Measurements from ENCODE around the gene CGAS. TPM values are rescaled to one million over a fixed set of nuclear protein-coding genes. Genes with fewer than 3 reads are reported as not detected.
"Not testable (repeated sequence)": the region's sequence is repeated elsewhere in the genome, so short reads cannot be mapped to it uniquely, and the experiment has no call there.

Gene CGAS
- 5.3 TPM for polyA plus RNA-seq (ENCODE audit: insufficient read length)

DNA sequence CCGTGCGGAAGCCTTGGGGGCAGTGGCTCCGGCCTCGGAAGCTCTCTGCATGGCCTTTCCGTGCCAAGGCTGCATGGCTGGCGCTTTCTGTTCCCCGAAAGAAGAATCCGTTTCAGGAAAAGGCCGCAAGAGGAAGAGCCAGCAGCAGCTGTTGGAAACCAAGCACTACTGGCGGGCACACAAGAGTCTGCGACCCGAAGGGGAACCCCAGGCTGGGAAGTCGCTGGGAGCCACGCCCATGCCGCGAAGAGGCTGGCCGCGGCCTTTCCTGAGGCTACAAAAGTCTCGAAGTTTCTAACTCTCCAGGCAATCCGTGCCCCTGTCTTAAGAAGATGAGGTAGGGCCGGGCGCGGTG is at the start of gene CGAS:
TSS of gene CGAS (minus strand) at position 191 of the 355 bp plus-strand sequence. CDS start at position 75, 116 bp downstream.
- peak; percentile 85 for DNase-seq

DNA sequence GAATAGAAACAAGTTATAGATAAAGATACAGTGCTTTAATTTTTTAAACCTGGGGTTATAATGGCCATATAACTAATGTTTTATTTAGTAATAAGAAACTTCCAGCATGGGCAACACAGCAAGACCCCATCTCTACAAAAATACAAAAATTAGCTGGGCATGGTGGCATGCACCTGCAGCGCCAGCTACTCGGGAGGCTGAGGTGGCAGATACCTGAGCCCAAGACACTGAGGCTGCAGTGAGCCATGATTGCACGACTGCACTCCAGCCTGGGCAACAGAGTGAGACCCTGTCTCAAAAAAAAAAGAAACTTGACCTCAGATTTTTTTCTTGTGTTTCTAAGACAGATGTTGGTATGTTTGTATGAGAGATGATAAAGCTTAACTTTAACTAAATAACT is 45.8 kb upstream of the CGAS start:
- no peak for DNase-seq

- no peak for DNase-seq
Measured at GRCh38 chr6:73491377-73491776, 39.3 kb upstream of the CGAS start.

DNA sequence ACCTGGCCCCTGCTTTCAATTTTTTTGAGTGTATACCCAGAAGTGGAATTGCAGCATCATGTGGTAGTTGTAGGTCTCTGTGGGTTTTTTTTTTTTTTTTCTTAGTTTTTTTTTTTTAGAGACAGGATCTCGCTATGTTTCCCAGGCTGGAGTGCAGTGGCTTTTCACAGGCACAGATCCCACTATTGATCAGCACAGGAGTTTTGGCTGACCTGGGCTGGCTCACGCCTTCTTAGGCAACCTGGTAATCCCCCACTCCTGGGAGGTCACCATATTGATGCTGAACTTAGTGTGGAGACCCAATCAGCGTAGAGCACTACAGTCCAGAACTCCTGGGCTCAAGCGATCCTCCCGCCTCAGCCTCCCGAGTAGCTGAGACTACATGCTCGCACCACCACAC is 35.4 kb upstream of the CGAS start:
- no peak for DNase-seq

DNA sequence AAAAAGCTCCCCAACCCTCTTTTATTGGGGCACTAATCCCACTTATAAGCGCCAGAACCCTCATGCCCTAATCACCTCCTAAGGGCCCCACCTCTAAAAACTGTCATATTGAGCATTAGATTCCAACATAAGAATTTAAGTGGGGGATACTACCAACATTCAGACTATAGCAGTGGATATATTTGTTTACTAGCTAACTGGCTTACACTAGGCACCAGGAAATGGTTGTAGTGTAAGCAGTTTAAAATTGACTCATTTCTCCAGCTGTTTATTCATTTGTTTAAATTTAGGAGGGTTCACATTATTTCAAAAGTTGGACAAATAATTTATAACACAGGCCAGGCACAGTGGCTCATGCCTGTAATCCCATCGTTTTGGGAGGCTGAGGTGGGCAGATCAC is 32.3 kb upstream of the CGAS start:
- no peak for DNase-seq

DNA sequence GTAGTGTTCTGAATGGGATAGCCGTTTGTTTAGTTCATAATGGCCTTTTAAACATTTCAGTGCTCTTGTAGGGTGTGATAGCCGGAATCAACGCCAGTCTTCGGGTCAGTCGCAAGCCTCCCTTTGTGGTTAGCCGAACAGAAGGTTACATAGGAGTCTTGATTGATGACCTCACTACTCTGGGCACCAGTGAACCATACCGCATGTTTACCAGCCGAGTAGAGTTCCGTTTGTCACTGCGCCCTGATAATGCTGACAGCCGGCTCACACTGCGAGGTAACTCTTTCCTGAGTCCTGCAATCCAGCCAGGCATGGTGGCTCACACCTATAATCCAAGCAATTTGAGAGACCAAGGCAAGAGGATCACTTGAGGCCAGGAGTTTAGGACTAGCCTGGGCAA is 29.9 kb upstream of the CGAS start:
- no peak for DNase-seq

- DNase-seq: no peak
Measured at GRCh38 chr6:73477407-73477806, 25.3 kb upstream of the CGAS start.

DNA sequence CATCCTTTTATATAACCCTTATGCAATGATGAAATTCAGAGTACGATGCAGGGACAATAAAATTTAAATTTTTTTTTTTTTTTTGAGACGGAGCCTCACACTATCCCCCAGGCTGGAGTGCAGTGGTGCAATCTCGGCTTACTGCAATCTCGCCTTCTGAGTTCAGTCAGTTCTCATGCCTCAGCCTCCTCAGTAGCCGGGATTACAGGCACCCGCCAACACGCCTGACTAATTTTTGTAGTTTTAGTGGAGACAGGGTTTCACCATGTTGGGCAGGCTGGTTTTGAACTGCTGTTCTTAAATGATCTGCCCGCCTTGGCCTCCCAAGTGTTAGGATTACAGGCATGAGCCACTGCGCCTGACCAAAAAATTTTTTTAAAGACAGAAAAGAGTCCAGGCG is 24.6 kb upstream of the CGAS start:
- DNase-seq: no peak

DNA sequence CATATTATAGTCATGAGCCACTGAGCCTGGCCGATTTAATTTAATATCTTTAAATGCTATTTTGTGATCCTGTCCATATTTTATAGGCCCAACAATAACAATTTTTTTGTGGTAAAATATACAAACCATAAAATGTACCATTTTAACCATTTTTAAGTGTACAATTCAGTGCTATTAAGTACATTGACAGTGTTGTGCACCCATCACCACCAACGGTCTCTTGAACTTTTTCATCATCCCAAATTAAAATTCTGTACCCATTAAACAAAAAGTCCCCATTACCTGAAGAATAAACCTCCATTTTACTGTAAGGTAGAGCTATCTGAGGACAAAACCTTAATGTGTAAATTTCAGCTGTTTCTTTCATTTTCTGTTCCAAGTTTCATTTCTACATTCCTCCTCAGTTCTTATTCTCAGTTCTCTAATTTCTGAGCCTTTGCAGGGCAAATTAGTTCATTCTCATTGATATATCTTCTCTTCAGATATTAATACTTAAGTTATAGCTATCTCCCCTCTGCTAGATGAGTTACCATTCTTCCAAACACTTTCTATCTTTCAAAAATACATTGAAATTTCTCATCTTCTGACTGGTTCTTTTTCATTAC is 19.7 kb upstream of the CGAS start:
- no peak for DNase-seq

GRCh38 chr6:73461537-73462350 is 9.6 kb upstream of the CGAS start, which contains the start of gene MTO1:
Gene MTO1 (plus strand): TSS chr6:73461737. CDS start chr6:73461855, 118 bp downstream.
- DNase-seq: peak; percentile 91

GRCh38 chr6:73460056-73460455 is 8.0 kb upstream of the CGAS start:
- DNase-seq: no peak

GRCh38 chr6:73459474-73459873 is 7.4 kb upstream of the CGAS start:
- not testable (repeated sequence) for DNase-seq

GRCh38 chr6:73455865-73456629 is 4.0 kb upstream of the CGAS start:
- no peak for DNase-seq

- DNase-seq: peak; percentile 66
Measured at GRCh38 chr6:73451223-73452106, 632 bp downstream of the CGAS start.

DNA sequence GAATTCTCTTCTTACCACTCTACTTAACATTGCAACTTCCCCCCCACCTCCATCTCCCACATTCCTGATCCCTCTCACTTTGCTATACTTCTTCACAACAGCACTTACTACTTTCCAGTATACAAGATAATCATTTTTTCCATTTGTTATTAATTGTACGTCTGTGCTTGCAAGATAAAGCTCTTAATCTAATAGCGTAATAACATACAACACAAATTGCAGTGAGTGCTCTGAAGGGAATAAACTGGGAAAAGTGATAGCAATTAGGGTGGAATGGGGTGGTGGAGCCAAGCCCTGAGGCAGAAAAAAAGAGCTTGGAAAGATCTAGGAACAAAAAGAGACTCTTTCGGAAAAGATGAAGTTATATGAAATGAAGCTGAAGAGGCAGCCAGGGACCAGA is 8.5 kb downstream of the CGAS start:
- no peak for DNase-seq

DNA sequence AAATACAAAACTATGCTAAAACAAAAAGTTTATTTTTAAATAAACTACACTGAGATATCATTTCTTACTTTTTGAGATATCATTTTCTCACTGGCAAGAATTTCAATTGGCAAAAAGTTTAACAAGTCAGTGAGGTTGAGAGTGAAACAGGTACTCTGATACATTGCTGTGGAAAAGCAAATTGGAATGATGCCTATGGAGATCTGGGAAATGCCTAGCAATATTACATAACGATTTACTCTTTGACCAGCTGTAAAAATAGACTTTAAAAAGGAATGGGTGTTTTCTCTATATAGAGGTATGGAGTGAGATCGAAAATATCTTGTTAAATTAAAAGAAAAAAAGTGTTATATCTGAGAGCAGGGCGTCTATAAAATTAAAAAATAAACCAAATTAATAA is 16.9 kb downstream of the CGAS start:
- DNase-seq: no peak

DNA sequence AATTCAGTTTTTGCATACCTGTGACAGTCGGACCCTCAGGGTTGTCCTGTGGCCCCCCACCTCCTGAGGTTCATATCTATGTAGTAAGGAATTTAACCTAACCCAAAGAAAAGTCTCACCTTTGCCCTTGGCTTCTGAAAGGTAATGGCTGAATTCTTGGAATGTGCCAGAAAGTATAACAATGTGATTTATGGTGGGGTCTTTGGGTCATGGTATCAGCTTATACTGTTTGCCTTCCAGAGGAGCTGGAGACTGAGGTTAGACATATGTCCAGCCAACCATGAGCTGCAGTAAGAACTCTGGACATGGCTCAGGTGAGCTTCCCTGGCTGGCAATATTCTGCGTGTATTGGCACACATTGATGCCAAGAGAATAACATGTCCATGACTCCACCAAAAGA is 30.6 kb downstream of the CGAS start:
- DNase-seq: no peak

DNA sequence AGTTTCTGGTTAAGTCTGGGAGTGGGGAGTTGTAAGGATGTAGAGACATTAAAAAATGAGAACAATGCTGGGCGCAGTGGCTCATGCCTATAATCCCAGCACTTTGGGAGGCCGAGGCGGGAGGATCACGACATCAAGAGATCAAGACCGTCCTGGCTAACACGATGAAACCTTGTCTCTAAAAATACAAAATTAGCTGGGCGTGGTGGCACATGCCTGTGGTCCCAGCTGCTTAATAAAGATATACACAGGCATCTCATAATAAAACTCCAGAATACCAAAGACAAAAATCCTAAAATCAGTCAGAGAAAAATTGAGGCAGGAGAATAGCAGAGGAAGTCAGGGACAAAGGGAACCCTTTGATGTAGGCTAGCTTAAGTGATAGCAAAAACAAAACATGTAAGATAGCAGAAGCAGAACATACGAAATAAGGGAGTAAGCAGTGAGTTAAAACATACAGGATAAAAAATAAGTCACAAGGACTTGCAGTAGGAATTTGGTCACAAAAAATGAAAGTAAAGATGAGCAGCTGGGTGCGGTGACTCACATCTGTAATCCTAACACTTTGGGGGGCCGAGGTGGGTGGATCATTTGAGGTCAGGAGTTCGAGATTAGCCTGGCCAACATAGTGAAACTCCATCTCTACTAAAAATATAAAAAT is 33.9 kb downstream of the CGAS start:
- DNase-seq: no peak

- no peak for DNase-seq
Measured at GRCh38 chr6:73413102-73413501, 39.0 kb downstream of the CGAS start.

DNA sequence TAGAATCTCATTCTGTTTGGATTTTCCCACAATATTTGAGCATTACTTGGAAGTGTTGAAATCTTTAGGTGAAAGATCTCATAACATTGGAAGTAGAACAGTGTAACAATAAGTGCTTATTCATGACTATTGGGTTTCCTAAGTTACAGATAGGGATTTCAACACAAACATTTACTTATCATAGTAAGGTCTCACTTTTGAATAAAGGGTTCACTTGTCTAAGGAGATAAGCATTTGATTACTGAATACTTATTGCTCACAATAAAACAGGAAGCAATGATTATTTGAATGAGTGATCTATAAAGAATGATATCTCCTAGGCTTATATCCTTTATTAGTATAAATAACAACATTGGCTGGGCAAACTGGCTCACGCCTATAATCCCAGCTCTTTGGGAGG is 42.7 kb downstream of the CGAS start:
- DNase-seq: no peak

DNA sequence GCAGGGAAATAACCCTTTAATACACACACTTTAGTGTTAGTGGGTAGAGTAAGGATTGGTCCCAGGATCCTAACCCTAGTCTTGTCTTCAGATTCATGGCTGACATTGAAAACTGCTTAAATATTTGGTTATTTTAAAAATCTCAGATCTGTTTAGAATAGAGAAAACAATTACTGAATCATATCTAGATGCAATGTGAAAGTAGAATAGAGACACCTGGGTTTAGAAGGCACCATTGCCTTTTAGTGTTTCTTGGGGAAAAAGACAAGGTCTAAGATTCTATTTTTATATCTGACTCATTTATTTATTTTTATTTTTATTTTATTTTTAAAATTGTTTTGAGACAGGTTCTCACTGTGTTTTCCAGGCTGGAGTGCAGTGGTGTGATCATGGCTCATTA is 51.4 kb downstream of the CGAS start:
- no peak for DNase-seq

- no peak for DNase-seq
Measured at GRCh38 chr6:73395875-73396274, 56.2 kb downstream of the CGAS start.
